PFSK-1 (cell line): ENCODE measurements around the gene TSPAN18.

Source experiments
- FOXP2 ChIP-seq: optimal IDR thresholded peaks from 2 replicates; pipeline ENCODE3; 2011; ENCODE audit warnings: borderline replicate concordance, control low read depth, inconsistent platforms; ENCODE audit not compliant: insufficient read depth; ENCODE audit errors: extremely low read length, extremely low read depth
- POLR2AphosphoS5 ChIP-seq: IDR thresholded peaks from 2 replicates; pipeline ENCODE4 v1.6.1; 2012; ENCODE audit warnings: low read depth, mild to moderate bottlenecking, control low read depth, low read length, moderate library complexity
- SIN3A ChIP-seq: IDR thresholded peaks from 2 replicates; pipeline ENCODE4 v1.6.1; 2012; ENCODE audit warnings: mild to moderate bottlenecking, low read length, moderate library complexity, borderline replicate concordance; ENCODE audit not compliant: insufficient read depth
- TAF1 ChIP-seq: IDR thresholded peaks from 2 replicates; pipeline ENCODE4 v1.6.1; 2012; ENCODE audit warnings: low read length, control low read depth, borderline replicate concordance; ENCODE audit not compliant: insufficient read depth
- TF ChIP-seq, protein P1 (sequence below), 2 experiments: IDR thresholded peaks; 2 replicates each; pipeline versions ENCODE4 v1.6.1 to v1.8.0; 2011 to 2012; ENCODE audit warnings: low read depth in 2 of 2, low read length in 2 of 2, control low read depth in 1 of 2, inconsistent platforms in 1 of 2, mild to moderate bottlenecking in 1 of 2, moderate library complexity in 1 of 2; ENCODE audit not compliant: insufficient read depth in 1 of 2

DNA sequence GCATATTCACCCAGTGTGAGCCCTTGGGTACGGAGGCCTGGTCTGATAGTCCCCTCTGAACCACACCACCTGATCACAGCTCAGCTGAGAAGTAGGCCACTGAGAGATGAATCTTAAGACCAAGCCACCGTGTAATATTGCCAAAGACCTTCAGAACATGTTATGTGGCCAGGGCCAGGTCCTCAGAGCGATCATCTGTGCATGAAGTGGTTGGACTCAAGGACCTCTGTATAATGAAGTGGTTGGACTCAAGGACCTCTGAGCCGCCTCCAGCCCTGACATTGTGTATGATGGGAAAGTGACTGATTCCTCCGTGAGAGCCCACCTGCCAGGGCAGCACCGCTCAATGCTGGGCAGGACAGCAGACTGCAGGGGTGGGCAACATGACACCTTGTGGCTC, 153.7 kb downstream of the TSPAN18 start:
- TF ChIP-seq SIN3A (no peak), POLR2AphosphoS5 (no peak), TAF1 (no peak), FOXP2 (no peak)
- TF ChIP-seq, protein P1, sequence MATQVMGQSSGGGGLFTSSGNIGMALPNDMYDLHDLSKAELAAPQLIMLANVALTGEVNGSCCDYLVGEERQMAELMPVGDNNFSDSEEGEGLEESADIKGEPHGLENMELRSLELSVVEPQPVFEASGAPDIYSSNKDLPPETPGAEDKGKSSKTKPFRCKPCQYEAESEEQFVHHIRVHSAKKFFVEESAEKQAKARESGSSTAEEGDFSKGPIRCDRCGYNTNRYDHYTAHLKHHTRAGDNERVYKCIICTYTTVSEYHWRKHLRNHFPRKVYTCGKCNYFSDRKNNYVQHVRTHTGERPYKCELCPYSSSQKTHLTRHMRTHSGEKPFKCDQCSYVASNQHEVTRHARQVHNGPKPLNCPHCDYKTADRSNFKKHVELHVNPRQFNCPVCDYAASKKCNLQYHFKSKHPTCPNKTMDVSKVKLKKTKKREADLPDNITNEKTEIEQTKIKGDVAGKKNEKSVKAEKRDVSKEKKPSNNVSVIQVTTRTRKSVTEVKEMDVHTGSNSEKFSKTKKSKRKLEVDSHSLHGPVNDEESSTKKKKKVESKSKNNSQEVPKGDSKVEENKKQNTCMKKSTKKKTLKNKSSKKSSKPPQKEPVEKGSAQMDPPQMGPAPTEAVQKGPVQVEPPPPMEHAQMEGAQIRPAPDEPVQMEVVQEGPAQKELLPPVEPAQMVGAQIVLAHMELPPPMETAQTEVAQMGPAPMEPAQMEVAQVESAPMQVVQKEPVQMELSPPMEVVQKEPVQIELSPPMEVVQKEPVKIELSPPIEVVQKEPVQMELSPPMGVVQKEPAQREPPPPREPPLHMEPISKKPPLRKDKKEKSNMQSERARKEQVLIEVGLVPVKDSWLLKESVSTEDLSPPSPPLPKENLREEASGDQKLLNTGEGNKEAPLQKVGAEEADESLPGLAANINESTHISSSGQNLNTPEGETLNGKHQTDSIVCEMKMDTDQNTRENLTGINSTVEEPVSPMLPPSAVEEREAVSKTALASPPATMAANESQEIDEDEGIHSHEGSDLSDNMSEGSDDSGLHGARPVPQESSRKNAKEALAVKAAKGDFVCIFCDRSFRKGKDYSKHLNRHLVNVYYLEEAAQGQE (IDR thresholded peaks at IDR 0.05; ENCODE audit: insufficient read depth in 1 of 2, low read depth in 2 of 2, low read length in 2 of 2): no peak
